GM19455 (cell line): Measurements from ENCODE around the gene ATXN7.
A peak's percentile ranks its signal among the peaks of the same experiment; 100 is the strongest.

Experiments used
- ATAC-seq: cut with Tn5 transposase; IDR thresholded peaks from one replicate; pipeline ENCODE4 v1.9.1; 2021; ENCODE audit not compliant: unreplicated experiment

The ATXN7 gene, protein sequence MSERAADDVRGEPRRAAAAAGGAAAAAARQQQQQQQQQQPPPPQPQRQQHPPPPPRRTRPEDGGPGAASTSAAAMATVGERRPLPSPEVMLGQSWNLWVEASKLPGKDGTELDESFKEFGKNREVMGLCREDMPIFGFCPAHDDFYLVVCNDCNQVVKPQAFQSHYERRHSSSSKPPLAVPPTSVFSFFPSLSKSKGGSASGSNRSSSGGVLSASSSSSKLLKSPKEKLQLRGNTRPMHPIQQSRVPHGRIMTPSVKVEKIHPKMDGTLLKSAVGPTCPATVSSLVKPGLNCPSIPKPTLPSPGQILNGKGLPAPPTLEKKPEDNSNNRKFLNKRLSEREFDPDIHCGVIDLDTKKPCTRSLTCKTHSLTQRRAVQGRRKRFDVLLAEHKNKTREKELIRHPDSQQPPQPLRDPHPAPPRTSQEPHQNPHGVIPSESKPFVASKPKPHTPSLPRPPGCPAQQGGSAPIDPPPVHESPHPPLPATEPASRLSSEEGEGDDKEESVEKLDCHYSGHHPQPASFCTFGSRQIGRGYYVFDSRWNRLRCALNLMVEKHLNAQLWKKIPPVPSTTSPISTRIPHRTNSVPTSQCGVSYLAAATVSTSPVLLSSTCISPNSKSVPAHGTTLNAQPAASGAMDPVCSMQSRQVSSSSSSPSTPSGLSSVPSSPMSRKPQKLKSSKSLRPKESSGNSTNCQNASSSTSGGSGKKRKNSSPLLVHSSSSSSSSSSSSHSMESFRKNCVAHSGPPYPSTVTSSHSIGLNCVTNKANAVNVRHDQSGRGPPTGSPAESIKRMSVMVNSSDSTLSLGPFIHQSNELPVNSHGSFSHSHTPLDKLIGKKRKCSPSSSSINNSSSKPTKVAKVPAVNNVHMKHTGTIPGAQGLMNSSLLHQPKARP

GRCh38 chr3:63863150-63864007 lies at the start of gene ATXN7, which contains the start of gene THOC7:
Gene ATXN7 (plus strand): TSS chr3:63863867. CDS start chr3:63912599, 48,732 bp downstream.
Gene THOC7 (minus strand): TSS chr3:63863805. CDS start chr3:63863790, 15 bp downstream.
- peak; percentile 78 for ATAC-seq

DNA sequence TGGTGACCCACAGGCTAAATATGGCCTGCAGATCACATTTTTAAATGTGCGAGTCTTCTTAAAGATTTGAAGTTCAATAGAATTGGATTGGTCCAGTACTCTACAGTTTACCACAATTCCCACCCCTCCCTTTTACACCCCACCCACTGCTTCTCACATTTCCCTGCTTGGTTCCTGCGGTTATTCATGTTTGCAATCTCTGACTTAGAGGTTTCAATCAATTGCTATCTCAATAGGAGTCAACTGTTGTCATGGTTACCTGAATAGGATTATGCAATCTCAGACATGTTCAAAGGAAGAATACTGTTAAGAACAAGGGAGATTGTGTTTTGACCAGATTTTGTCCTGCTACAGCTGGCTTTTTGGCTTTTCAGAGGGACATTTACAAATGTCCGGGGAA lies 49.4 kb upstream of the ATXN7 start:
- ATAC-seq: no peak

DNA sequence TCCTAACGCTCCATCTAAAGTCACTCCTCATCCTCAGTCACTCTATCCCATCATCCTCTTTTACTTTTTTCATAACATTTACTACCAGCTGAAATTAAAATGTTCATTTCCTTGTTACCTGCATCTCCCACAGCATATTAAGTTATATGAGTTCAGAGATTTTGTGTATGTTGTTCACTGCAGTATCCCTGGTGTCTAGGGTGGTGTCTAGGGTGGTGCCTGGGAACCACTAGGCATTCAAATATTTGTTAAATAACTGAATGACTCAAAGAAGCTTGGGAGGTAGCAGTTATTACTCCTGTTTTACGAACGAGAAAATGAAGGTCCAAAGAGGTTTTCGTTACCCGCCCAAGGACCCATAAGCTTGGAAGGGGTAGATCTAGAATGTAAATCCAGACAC lies 46.4 kb upstream of the ATXN7 start:
- ATAC-seq: no peak

DNA sequence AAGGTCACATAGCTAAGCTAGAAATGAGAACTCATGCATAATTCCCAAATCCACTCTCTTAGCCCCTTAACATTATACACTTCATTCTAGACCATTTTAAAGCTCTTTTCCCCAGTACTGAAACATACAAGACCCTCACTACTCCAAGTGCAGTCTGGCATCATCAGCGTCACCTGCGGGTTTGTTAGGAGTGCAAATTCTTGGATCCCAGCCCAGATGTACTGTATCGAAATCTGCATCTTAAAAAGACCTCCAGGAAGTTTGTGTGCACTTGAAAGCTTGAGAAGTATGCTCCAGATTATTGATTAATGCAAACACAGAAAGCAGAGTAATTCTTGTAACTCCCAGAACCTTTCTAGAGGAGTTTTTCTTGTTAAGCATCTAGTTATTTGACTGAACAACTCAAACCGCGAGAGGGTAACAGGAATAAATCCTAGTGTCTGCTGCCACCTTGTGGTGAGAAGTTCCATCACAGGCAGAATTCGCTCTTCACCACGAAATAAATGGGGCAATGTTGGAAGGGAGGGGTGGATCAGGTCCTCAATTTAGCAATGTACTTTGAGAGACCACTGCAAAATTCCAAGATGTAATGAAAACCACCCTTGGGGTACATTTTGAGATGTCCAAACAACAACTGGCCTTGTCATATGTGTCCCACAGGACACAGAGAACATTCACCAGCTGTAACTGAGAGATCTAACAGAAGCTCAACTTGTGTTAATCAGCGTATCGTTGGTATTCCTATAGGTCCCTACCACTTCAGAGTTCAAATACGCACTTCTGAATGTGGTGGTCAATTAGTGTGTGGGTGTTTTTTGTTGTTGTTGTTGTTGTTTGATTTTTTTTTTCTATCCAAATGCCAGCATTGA lies 45.2 kb upstream of the ATXN7 start:
- ATAC-seq: peak; percentile 73

DNA sequence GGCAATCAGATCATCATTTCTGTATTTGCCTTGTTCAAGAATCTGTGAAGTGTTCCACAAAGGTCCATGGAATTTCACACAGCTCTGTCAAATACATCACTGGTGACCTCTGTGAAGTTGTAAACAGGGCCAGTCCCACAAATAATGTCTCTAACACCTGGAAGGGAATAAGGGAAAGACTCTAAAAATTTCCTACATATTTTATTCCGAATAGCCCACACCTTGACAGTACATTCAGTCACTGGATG lies 44.6 kb upstream of the ATXN7 start, which contains the start of gene C3orf49:
Gene C3orf49, plus strand, starts transcription at position 149 of the 248 bp plus-strand sequence. CDS start 173 bp downstream, outside the sequence.
- ATAC-seq: no peak

GRCh38 chr3:63824309-63824708 lies 39.4 kb upstream of the ATXN7 start:
- no peak for ATAC-seq

GRCh38 chr3:63830526-63830925 lies 33.1 kb upstream of the ATXN7 start:
- ATAC-seq: no peak

GRCh38 chr3:63832395-63832794 lies 31.3 kb upstream of the ATXN7 start:
- ATAC-seq: no peak

GRCh38 chr3:63841704-63842103 lies 22.0 kb upstream of the ATXN7 start:
- ATAC-seq: no peak

- ATAC-seq: no peak
These were observed 21.5 kb upstream of the ATXN7 start for GRCh38 chr3:63842127-63842526.

GRCh38 chr3:63845215-63845614 lies 18.5 kb upstream of the ATXN7 start:
- ATAC-seq: no peak

- no peak for ATAC-seq
These were observed 15.8 kb upstream of the ATXN7 start for GRCh38 chr3:63847718-63848450.

GRCh38 chr3:63849175-63849574 lies 14.5 kb upstream of the ATXN7 start:
- no peak for ATAC-seq

DNA sequence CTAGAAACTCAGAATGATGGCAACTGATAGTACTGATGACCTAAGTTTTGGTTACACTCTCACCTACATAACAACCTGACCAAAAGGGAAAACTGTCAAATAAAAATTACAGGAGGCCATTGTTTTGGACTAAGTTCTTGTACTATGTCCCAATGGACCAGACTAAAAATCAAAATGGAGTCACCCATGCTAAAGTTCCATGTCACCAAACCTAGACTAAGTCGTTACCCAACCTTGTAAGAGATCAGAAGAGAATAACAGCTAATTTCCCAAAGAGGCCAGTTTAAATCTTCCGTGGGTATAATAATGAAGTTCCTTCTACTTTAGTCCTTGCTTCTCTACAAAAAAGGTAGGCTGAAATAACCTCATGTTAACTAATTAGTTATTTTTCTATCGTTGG lies 12.4 kb upstream of the ATXN7 start:
- no peak for ATAC-seq

DNA sequence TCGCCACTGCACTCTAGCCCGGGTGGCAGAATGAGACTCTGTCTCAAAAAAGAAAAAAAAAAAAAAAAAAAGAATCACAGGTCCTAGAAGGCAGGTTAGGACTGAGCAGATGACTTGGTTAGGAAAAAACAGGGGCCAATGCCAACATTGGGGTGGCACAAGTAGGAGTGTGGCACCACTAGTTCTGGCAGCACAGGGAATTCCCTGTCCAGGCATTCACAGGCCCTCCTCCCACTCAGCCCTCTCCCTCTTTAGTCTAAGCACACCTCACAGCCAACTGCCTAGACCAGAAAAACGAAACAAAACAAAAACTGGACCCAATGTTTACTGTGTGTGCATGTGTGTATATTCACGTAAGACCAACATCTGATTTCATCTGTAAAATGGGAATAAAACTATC lies 10.6 kb upstream of the ATXN7 start:
- no peak for ATAC-seq

GRCh38 chr3:63855333-63855940 lies 8.2 kb upstream of the ATXN7 start:
- no peak for ATAC-seq

- no peak for ATAC-seq
These were observed 6.4 kb upstream of the ATXN7 start for GRCh38 chr3:63857311-63857710.

DNA sequence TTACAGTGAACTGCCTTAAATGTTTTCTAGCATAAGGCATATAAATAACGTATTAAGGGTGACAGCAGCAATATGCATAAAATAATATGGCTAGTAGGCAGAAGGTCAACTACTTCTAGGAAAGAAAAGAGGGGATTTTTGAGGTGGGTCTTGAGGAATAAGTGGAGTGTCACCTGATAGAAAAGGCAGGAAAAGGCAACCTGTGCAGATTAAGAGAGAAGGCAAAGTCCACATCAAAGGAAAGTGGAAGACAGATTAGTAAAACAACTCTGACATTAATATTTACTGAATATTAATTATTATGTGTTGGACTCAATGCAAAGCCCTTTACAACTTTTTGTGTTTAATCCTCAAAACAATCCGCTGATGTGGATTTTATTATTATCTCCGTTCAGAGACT lies 2.9 kb upstream of the ATXN7 start:
- no peak for ATAC-seq

DNA sequence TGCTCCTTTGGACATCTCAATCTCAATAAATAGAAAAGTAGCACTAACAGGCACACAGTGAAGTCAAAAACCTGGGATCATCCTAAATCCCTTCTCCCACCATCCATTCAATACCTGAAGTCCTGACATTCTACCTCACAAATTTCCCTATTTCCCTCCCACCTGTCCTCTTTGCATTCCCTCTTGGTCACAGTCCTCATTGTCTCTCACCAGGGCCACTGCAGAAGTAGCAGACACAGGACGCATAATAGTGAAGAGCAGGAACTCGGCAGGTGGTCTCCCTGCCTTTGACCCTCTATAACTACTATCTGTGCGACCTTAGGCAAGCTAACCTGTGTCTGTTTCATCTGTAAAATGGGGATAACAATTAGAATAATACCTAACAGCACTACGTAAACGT lies 2.4 kb upstream of the ATXN7 start:
- ATAC-seq: no peak
